Activated T-cell treated with anti-CD3 and anti-CD28 coated beads, Interleukin-2, amount 50 U/mL, for 24 hours (primary cell): Measurements from ENCODE around the gene CEACAM8.
"Not testable (repeated sequence)": the region's sequence is repeated elsewhere in the genome, so short reads cannot be mapped to it uniquely, and the experiment has no call there.

Source experiments
- DNase-seq: peaks from one replicate; pipeline ENCODE4 v3.0.0-alpha.2; 2020
- H3K27ac Mint-ChIP-seq: 2 replicates; pipeline ENCODE4 v1.8.0; 2020; ENCODE audit warnings: mild to moderate bottlenecking, mixed read lengths
- H3K27me3 Mint-ChIP-seq: 2 replicates; pipeline ENCODE4 v1.8.0; 2020; ENCODE audit warnings: mixed read lengths
- H3K36me3 Mint-ChIP-seq: 2 replicates; pipeline ENCODE4 v1.8.0; 2020; ENCODE audit warnings: low read depth, mixed read lengths
- H3K4me1 Mint-ChIP-seq: 2 replicates; pipeline ENCODE4 v1.8.0; 2020; ENCODE audit warnings: low read depth, mixed read lengths
- H3K4me3 Mint-ChIP-seq: 2 replicates; pipeline ENCODE4 v1.8.0; 2020; ENCODE audit warnings: mild to moderate bottlenecking, moderate library complexity, mixed read lengths
- H3K9me3 Mint-ChIP-seq: 2 replicates; pipeline ENCODE4 v1.8.0; 2020; ENCODE audit warnings: mixed read lengths

Gene CEACAM8

DNA sequence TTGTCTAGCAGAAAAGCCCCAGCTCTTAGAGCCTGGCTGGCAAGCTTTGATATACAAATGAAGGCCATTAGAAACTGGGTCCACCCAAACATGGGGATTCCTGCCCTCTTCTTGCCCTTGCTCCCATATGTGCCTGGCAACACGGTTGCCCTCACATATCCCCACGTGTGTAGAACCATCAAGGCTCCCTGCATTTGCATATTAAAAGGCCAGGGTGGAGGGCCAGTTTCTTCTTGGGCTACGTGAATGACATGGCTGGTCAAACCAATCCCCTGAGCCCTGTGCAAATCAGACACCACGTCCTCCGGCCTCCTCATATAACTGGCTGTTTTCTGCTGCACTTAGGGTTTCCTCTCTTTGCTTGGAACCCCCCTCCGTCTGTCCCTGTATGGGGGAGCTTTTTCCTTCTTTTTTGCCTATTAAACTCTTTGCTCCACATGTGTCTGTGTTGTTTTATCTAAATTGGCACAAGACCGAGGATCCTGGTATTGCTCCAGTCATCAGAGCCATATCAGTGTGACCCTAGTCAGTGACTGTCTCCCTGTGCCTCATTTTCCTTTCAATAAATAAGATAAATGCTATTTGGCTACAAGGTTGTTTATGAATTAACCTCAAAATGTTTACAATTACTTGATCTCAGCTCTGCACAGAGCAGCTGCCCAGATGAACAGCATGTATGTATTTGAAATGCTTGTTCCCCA is 36.1 kb downstream of the CEACAM8 start:
- Mint-ChIP-seq H3K4me1 (peaks cover 2% of the 10 kb centered on the region), H3K9me3 (no peaks in the 10 kb centered on the region), H3K27me3 (peaks cover 42% of the 10 kb centered on the region), H3K36me3 (no peaks in the 10 kb centered on the region), H3K27ac (no peak overlapping the region), H3K4me3 (no peak overlapping the region)
- no peak for DNase-seq

DNA sequence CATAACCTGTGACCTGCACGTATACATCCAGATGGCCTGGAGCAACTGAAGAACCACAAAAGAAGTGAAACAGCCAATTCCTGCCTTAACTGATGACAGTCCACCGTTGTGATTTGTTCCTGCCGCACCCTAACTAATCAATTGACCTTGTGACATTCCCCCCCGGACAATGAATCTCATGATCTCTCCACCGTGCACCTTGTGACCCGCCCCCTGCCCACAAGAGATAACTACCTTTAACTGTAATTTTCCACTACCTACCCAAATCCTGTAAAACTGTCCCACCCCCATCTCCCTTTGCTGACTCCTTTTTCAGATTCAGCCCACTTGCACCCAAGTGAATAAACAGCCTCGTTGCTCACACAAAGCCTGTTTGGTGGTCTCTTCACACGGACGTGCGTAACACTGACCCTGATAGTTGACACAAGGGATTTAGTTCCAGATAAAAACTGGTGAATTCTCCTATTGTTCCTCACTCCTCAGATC is 37.3 kb downstream of the CEACAM8 start:
- not testable (repeated sequence) for DNase-seq, H3K36me3 Mint-ChIP-seq, H3K4me3 Mint-ChIP-seq, H3K9me3 Mint-ChIP-seq, H3K4me1 Mint-ChIP-seq, H3K27ac Mint-ChIP-seq
- H3K27me3 Mint-ChIP-seq: peaks cover 37% of the 10 kb centered on the region

DNA sequence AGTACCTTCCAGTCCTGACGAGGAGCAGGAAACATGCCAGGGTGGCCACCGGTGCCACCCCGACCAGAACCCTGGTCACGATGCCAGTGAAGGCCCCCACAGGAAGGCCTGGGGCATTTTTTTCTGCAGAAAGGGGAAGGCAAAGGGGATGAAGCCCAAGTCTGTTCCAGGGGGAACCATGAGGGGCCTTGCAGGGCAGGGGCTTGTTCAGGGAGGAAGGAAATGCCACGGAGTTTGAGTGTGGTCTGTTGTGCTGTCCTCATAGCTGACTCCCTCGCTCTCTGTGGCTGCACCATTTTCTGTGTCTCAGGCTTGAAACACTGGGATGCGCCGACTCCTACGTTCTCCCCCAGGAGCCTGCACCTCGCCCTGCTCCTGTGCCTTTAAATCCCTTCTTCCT is 38.9 kb downstream of the CEACAM8 start:
- no peak overlapping the region for H3K27ac Mint-ChIP-seq
- no peaks in the 10 kb centered on the region for H3K4me1 Mint-ChIP-seq
- peaks cover 30% of the 10 kb centered on the region for H3K27me3 Mint-ChIP-seq
- DNase-seq: no peak
- no peaks in the 10 kb centered on the region for H3K36me3 Mint-ChIP-seq
- no peaks in the 10 kb centered on the region for H3K9me3 Mint-ChIP-seq
- no peak overlapping the region for H3K4me3 Mint-ChIP-seq

DNA sequence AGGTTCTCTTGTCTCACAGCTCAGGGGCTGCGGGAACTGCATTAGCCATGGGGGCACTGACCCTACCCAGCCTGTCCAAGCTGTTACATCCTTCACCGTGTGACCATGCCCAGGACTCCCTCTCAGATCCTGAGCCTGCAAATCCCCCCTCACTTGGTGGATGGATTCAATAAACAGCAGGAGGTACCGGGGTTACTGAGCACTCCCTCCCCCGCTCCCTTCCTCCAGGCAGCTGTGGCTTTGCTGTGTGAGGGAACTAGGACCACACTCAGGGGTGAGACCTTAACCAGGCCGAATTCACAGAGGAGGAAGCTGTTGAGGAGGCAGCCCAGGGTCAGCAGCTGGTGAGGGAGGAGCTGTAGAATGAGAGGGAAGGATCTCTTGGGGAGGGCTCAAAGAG is 39.4 kb downstream of the CEACAM8 start:
- no peaks in the 10 kb centered on the region for H3K9me3 Mint-ChIP-seq

DNA sequence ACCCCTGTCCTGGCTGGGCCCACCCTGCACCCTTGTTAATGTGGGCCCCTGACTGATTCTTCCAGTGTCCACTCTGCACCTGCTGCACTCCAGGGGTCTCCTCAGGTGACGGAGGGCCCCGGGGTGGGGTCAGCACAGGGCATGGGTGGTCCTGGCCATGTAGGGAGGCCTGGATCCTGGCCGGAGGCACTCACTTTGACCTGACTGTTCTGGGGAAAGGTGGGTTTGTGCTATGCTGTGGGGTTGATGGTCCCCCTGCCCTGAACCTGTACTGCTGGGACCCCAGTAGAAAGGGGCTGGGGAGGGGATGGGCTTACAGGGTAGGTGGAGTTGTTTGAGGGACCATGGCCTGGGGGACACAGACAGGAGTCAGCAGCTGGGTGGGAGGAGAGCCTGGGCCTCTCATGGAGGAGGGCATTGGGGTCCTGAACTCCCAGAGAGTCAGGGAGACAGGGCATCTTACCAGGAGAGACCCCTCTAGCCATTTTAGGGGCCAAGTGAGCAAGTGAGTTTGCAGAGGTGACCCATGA is 40.6 kb downstream of the CEACAM8 start:
- Mint-ChIP-seq H3K36me3 (no peaks in the 10 kb centered on the region), H3K27ac (no peak overlapping the region), H3K4me3 (no peak overlapping the region), H3K27me3 (peaks cover 31% of the 10 kb centered on the region), H3K4me1 (no peaks in the 10 kb centered on the region), H3K9me3 (peaks cover 5% of the 10 kb centered on the region)
- no peak for DNase-seq

More for the DNA sequence above, 39.4 kb downstream of the CEACAM8 start:
- Mint-ChIP-seq H3K27ac (no peak overlapping the region), H3K4me3 (no peak overlapping the region), H3K4me1 (no peaks in the 10 kb centered on the region), H3K27me3 (peaks cover 30% of the 10 kb centered on the region), H3K36me3 (no peaks in the 10 kb centered on the region)
- no peak for DNase-seq

DNA sequence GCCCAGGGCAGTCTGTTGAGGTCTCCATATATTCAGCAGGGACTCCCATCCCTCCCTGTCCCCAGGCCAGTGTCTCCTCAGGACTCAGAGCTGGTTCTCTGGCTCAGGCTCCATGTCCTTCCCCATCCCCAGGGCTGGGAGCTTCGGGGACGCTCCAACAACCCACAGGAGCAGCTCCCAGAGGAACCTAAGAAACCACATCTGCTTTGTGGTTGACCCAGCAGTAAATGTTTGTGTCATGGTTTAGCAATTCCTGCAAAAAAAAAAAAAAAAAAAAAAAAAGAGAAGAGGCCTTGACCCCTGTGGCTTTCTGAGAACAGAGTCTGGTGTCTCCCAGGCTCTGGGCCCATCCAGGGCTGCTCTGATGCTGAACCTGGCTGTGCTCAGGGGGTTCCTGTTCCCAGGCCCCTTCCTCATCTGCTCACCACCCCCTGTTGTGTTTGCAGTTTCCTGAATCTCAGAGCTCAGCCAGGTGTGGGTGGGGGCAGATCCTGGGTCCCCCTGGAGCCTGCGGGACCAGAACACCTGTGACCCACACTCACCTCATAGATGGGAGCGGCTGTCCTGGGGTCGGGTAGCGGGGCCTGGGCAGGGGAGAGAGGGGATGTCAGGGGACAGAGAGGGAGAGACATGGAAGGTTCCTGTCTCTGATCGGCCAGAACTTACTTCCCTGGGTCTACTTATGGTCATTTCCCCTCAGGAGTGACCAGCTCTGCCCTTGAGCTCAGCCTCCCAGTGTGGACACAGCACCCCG is 41.3 kb downstream of the CEACAM8 start:
- H3K27me3 Mint-ChIP-seq: peaks cover 33% of the 10 kb centered on the region

DNA sequence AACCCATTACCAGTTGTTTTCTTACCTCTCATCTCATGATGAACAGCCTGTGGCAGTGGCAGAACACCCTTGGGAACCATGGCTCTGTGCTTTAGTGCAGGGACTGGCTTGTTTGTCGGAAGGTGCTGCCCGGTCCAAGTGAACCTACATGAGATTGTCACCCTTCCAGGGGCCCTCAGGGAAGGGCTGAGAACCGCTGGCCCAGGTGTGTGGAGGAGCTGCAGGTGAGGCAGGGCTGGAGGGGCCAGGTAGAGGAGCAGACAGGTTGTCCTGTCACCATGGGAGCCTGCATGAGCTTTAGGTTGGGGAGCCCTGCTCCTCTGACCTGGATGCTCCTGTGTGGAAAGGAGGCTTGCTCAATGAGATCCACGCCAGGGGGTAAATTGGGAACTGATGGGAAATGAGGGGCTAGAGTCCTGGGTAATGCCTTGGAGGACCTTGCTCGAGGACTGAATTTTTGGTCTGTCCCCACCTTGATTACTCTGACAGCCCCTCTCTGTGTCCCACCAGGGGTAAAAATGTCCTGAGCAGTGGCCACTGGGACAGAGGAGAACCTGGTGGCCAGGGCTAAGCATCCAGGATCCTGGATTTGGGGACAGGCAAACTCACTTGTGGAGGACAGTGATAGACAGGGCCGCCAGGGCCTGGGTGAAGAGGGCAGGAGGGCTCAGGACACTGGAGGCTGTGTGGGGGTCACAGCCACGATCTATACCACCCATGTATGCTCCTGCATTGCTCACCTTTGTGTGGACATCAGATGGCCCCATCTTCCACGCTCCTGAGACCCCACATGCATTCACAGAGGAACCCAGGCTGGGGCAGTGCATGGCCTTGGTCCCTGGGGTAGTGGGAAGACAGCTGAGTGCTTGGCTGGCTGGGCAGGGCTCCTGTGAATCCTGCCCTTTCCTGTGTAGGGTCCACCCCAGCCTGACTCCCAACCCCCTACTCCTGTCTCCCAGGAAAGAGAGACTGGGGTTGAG is 42.3 kb downstream of the CEACAM8 start:
- no peak for DNase-seq
- no peaks in the 10 kb centered on the region for H3K4me1 Mint-ChIP-seq
- H3K27me3 Mint-ChIP-seq: peaks cover 33% of the 10 kb centered on the region
- no peak overlapping the region for H3K4me3 Mint-ChIP-seq
- no peak overlapping the region for H3K27ac Mint-ChIP-seq
- H3K9me3 Mint-ChIP-seq: peaks cover 10% of the 10 kb centered on the region
- H3K36me3 Mint-ChIP-seq: no peaks in the 10 kb centered on the region

More for the DNA sequence above, 41.3 kb downstream of the CEACAM8 start:
- Mint-ChIP-seq H3K4me1 (no peaks in the 10 kb centered on the region), H3K36me3 (no peaks in the 10 kb centered on the region), H3K27ac (no peak overlapping the region), H3K9me3 (peaks cover 10% of the 10 kb centered on the region), H3K4me3 (no peak overlapping the region)
- DNase-seq: no peak

DNA sequence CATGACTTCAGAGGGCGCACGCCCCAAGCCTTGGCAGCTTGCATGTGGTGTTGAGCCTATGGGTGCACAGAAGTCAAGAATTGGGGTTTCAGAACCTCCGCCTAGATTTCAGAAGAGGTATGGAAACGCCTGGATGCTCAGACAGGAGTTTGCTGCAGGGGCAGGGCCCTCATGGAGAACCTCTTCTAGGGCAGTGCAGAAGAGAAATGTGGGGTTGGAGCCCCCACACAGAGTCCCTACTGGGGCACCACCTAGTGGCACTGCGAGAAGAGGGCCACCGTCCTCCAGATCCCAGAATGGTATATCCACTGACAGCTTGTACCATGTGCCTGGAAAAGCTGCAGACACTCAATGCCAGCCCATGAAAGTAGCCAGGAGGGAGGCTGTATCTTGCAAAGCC is 44.2 kb downstream of the CEACAM8 start:
- H3K27ac Mint-ChIP-seq, H3K36me3 Mint-ChIP-seq, H3K4me1 Mint-ChIP-seq, DNase-seq, H3K4me3 Mint-ChIP-seq: not testable (repeated sequence)
- H3K27me3 Mint-ChIP-seq: peaks cover 22% of the 10 kb centered on the region
- H3K9me3 Mint-ChIP-seq: peaks cover 10% of the 10 kb centered on the region

DNA sequence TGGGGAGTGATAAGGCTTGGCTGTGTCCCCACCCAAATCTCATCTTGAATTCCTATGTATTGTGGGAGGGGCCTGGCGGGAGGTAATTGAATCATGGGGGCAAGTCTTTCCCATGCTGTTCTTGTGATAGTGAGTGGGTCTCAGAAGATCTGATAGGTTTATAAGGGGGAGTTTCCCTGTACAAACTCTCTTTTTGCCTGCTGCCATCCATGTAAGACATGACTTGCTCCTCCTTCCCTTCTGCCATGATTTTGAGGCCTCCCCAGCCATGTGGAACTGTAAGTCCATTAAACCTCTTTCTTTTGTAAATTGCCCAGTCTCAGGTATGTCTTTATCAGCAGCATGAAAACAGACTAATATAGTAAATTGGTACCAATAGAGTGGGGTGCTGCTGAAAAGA is 45.7 kb downstream of the CEACAM8 start:
- H3K4me1 Mint-ChIP-seq, DNase-seq, H3K27ac Mint-ChIP-seq, H3K36me3 Mint-ChIP-seq, H3K27me3 Mint-ChIP-seq, H3K4me3 Mint-ChIP-seq: not testable (repeated sequence)
- peaks cover 10% of the 10 kb centered on the region for H3K9me3 Mint-ChIP-seq

DNA sequence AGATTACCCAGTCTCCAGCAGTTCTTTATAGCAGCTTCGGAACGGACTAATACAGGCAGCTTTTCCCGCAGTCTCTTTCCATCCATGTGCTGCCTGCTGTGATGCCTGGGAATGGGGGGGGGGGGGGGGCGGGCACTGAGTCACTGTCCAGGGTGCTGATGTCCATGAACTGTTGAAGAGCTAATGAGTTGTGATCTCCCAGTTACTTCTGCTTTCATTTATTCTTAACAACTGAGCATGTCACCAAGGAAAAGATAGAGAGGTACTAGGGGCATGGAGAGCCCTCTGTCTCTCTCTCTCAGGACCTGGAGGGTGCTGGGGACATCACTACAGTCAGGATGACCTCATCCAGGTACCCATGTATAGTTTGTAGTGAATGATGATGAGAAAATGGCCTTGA is 46.2 kb downstream of the CEACAM8 start:
- H3K27me3 Mint-ChIP-seq: peaks cover 6% of the 10 kb centered on the region
- no peaks in the 10 kb centered on the region for H3K4me1 Mint-ChIP-seq
- H3K4me3 Mint-ChIP-seq: no peak overlapping the region
- H3K36me3 Mint-ChIP-seq: no peaks in the 10 kb centered on the region
- DNase-seq: no peak
- no peak overlapping the region for H3K27ac Mint-ChIP-seq
- peaks cover 10% of the 10 kb centered on the region for H3K9me3 Mint-ChIP-seq

DNA sequence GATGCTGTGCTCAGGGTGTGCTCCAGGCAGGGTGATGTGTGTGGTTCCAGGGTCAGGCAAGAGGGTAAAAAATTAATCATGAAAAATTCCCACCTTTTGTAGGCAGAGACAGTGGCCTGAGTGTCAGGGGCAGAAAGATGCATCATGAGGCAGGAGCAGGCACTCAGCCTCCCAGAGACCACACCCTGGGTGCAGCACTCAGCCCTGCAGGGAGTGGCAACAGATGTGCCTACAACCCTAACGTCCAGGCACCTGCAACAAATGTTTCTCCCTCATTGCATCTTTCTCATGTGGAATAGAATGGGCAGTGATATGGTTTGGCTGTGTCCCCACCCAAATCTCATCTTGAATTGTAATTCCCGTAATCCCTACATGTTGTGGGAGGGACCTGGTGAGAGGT is 46.8 kb downstream of the CEACAM8 start:
- Mint-ChIP-seq H3K4me3 (no peak overlapping the region), H3K36me3 (no peaks in the 10 kb centered on the region), H3K27ac (no peak overlapping the region), H3K4me1 (no peaks in the 10 kb centered on the region), H3K27me3 (peaks cover 6% of the 10 kb centered on the region), H3K9me3 (peaks cover 10% of the 10 kb centered on the region)
- DNase-seq: no peak

DNA sequence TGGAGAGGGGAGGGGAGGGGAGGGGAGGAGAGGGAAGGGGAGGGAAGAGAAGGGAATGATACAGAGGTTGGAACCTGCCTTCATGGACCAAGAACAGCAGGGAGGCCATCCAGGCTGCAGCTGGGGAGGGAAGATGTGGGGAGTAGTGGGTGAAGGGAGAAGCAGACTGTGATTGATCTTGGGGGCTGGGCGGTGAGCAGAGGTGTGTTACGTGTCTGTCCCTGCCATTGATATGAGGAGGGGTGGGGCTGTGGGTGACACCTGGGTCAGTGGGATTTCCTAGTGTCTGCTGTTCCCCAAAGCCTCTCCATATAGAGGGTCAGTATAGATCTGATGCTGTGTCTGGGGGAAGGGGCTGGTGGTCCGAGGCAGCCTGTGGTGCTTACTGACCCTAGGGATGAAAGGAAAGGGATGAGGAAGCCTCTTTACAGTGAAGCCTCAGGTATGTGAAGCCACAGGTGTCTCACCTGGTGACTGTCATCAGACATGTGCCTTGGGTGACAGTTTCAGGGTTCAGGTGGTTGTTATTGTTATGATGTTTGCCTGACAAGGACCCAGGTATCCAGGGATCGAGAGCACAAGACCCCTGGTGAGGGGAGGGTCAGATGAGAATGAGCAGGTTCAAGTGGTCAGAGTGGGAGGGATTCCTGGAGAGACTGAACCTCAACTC is 47.8 kb downstream of the CEACAM8 start:
- H3K36me3 Mint-ChIP-seq: no peaks in the 10 kb centered on the region
- no peaks in the 10 kb centered on the region for H3K4me1 Mint-ChIP-seq
- peaks cover 6% of the 10 kb centered on the region for H3K27me3 Mint-ChIP-seq
- peaks cover 10% of the 10 kb centered on the region for H3K9me3 Mint-ChIP-seq
- no peak for DNase-seq
- no peak overlapping the region for H3K4me3 Mint-ChIP-seq
- no peak overlapping the region for H3K27ac Mint-ChIP-seq

DNA sequence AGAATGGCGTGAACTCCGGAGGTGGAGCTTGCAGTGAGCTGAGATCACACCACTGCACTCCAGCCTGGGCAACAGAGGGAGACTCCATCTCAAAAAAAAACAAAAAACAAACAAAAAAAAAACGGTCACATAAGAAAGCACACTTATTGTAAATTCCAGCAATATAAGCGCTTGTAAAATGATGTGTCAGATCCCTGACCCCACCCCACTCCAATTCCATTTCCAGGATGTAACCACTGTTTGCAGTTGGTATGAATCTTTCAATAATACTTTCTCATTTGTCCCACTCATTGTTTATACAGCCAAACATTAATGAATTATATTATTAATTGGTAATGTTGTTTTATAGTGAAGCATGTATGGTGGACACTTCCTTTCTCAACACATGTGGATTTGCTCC is 50.6 kb downstream of the CEACAM8 start:
- H3K4me1 Mint-ChIP-seq: no peaks in the 10 kb centered on the region
- H3K36me3 Mint-ChIP-seq: no peaks in the 10 kb centered on the region
- H3K27me3 Mint-ChIP-seq: peaks cover 5% of the 10 kb centered on the region
- peaks cover 6% of the 10 kb centered on the region for H3K9me3 Mint-ChIP-seq
- no peak overlapping the region for H3K4me3 Mint-ChIP-seq
- no peak overlapping the region for H3K27ac Mint-ChIP-seq
- no peak for DNase-seq

DNA sequence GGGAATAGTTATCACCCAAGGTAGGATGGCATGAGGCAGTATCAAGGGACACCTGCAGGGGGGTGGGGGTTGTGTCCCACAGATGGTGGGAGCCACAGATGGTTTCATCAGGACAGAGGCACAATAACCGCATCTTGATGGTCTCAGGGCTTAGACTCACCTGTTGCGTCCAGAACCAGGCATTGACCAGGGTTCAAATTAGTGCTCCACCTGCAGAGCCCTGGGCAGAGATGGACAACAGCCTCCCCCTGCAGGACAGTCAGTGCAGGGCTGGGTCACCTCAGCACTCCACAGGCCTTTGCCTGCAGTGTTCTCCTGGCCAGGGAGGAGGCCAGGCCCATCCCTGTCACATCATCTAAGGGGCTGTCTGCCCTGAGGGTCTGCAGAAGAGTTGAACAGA is 51.9 kb downstream of the CEACAM8 start:
- no peak overlapping the region for H3K27ac Mint-ChIP-seq
- no peaks in the 10 kb centered on the region for H3K4me1 Mint-ChIP-seq
- H3K4me3 Mint-ChIP-seq: no peak overlapping the region
- no peak for DNase-seq
- H3K27me3 Mint-ChIP-seq: peaks cover 2% of the 10 kb centered on the region
- no peaks in the 10 kb centered on the region for H3K9me3 Mint-ChIP-seq
- H3K36me3 Mint-ChIP-seq: no peaks in the 10 kb centered on the region
